Left ventricle myocardium inferior (tissue), 1 donor: ENCODE data around the gene MAP2K3. TPM values are rescaled to one million over a fixed set of nuclear protein-coding genes. Genes with fewer than 3 reads are reported as not detected.
"Not testable (repeated sequence)": the region's sequence is repeated elsewhere in the genome, so short reads cannot be mapped to it uniquely, and the experiment has no call there.

Experiments
- DNase-seq: peaks from one replicate; pipeline ENCODE4 v3.0.0-alpha.2; 2020
- H3K27ac ChIP-seq: fragments of 200-600 bp; replicated peaks from 2 replicates; pipeline ENCODE4 v1.8.0; 2021
- H3K27me3 ChIP-seq: fragments of 200-600 bp; 2 replicates; pipeline ENCODE4 v1.8.0; 2021; ENCODE audit warnings: low read depth
- H3K36me3 ChIP-seq: fragments of 200-600 bp; 2 replicates; pipeline ENCODE4 v1.8.0; 2021
- H3K4me1 ChIP-seq: fragments of 200-600 bp; 2 replicates; pipeline ENCODE4 v1.8.0; 2021
- H3K4me3 ChIP-seq: fragments of 200-600 bp; 2 replicates; pipeline ENCODE4 v1.8.0; 2021; ENCODE audit warnings: mild to moderate bottlenecking, moderate library complexity
- H3K9me3 ChIP-seq: fragments of 200-600 bp; replicated peaks from 2 replicates; pipeline ENCODE4 v1.8.0; 2021
- intact Hi-C: fragments of 100-400 bp; cut with micrococcal nuclease; formaldehyde crosslinking; loops from one replicate; pipeline ENCODE4 v1.11.0; 2022
- total RNA-seq: library from RNA; stranded (reverse); fragmentation: NEBNext Ultra II Directional; extraction: Animal tissue kit (Norgen Biotek cat#: 25700); gene quantifications from one replicate; pipeline ENCODE4 v1.2.1, GENCODE V29; 2021
- TF ChIP-seq, protein P1 (sequence below): fragments of 200-600 bp; IDR thresholded peaks from 2 replicates; pipeline ENCODE4 v1.8.0; 2021; ENCODE audit warnings: antibody characterized with exemption, mild to moderate bottlenecking, borderline replicate concordance
- donor health status: DM: no; HTN: yes; CAD: no; lungs with severe emphysema.

Gene MAP2K3
- total RNA-seq, 1 donor from 2014 or later = 41.7 TPM

DNA sequence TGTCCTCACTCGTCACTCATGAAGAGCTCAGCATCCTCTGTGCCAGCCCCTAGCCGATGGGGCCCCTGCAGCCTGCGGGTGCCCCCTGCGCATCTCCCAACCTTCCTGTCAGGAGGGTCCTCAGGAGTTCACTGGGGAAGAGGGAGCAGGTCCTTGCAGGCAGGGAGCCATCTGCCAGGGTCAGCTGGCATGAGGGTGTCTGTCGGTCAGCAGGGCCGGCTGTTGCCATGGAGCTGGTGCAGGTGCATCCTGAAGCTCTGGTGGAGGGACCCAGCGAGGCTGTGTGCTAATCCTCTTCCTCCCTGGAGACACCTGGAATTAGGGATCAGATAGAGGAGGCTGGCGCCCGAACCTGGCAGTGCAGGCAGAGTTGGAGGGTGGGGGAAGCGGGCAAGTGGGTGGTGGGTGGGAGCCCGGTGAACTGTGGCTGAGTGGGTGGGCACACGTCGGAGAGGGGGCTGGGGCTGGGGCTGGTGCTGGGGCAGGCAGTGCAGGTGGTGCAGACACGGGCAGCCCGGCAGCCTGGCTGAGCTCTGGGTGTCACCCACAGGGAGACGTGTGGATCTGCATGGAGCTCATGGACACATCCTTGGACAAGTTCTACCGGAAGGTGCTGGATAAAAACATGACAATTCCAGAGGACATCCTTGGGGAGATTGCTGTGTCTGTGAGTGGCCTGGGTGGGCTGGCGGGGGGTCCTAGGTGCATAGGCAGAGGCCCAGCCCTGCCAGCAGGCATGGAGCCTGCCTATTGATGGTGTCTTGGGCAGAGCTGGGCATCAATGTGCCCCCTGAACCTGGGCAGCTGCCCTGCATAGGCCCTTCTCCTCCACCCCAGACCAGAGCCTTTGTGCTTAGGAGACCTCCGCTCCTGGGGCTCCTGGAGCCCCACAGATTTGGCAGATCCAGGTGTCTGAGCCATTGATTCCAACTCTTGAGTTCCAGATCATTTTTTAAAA is 17.4 kb downstream of the MAP2K3 start:
- TF ChIP-seq, protein P1, sequence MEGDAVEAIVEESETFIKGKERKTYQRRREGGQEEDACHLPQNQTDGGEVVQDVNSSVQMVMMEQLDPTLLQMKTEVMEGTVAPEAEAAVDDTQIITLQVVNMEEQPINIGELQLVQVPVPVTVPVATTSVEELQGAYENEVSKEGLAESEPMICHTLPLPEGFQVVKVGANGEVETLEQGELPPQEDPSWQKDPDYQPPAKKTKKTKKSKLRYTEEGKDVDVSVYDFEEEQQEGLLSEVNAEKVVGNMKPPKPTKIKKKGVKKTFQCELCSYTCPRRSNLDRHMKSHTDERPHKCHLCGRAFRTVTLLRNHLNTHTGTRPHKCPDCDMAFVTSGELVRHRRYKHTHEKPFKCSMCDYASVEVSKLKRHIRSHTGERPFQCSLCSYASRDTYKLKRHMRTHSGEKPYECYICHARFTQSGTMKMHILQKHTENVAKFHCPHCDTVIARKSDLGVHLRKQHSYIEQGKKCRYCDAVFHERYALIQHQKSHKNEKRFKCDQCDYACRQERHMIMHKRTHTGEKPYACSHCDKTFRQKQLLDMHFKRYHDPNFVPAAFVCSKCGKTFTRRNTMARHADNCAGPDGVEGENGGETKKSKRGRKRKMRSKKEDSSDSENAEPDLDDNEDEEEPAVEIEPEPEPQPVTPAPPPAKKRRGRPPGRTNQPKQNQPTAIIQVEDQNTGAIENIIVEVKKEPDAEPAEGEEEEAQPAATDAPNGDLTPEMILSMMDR = no peak
- H3K9me3 ChIP-seq = no peaks in the 10 kb centered on the region
- peaks cover 4% of the 10 kb centered on the region for H3K27me3 ChIP-seq
- DNase-seq = no peak
- H3K4me3 ChIP-seq = no peak overlapping the region
- peaks cover 77% of the 10 kb centered on the region for H3K36me3 ChIP-seq
- no peak overlapping the region for H3K27ac ChIP-seq
- peaks cover 26% of the 10 kb centered on the region for H3K4me1 ChIP-seq
- intact Hi-C loops = no loop called here

DNA sequence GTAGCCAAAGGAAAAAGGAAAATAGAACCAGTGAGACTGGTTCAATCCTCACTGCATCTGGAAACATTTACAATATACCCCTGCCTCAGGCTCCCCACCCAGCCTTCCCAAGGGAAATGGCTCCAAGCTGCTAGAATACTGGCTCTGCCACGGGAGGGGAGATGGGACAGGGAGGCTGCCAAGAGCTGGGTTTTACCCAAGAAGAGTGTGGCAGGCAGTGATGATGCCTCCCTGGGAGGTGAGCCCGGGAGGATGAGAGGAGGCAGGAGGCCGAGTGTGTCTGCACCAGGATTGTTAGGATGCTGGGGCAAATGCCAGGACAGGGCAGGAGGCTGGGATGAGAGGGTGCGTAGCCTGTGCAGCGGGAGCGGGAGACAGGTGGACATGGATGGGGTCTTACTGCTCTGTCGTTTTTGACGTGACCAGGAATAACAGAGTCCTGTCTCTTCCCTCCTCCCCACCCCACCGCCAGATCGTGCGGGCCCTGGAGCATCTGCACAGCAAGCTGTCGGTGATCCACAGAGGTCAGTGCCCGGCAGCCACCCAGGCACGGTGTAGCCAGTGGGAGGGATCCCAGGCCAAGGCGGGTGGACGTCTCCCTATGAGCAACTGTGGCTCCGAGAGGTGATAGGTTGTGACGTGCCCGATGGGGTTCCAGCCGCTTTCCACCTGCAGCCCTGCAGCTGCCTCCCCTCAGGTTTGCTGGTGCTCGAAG is 18.4 kb downstream of the MAP2K3 start:
- peaks cover 16% of the 10 kb centered on the region for H3K4me1 ChIP-seq

DNA sequence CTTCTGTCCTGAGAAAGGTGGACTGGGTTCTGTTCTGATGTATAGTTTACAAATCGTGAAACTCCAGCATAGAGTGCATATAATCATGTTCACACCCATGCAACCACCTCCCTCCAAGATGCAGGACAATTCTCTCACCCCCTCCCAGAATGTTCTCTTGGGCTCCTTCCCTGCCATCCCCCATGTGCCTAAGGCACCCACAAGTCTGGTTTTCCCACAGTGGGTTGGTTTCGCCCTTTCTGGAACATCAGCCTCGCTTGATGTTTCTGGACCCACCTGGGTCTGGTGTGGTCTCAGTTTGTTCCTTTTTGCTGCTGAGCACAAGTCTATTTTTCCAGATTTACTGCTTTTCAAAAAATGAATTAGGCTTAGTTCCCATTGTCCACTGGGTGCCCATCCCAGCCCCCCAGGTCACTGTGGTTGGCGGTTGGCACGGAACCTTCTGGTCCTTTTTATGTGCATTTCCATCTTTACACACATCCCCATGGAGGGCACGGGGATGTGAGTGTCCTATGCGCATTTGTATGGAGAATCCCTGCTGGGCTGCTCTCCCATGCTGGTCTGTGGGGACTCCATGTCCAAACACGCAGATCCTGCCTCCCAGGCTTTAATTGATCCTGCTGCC is 19.0 kb downstream of the MAP2K3 start:
- no peaks in the 10 kb centered on the region for H3K27me3 ChIP-seq
- peaks cover 87% of the 10 kb centered on the region for H3K36me3 ChIP-seq
- no peak overlapping the region for H3K4me3 ChIP-seq
- peaks cover 5% of the 10 kb centered on the region for H3K9me3 ChIP-seq
- peaks cover 11% of the 10 kb centered on the region for H3K4me1 ChIP-seq
- intact Hi-C loops = no loop called here
- no peak overlapping the region for H3K27ac ChIP-seq
- DNase-seq = peak; percentile 10
- TF ChIP-seq, protein P1 = no peak

More for the DNA sequence above, 18.4 kb downstream of the MAP2K3 start:
- no peak for DNase-seq
- TF ChIP-seq, protein P1 = no peak
- intact Hi-C loops = no loop called here
- Histone ChIP-seq H3K27me3 (peaks cover 4% of the 10 kb centered on the region), H3K9me3 (no peaks in the 10 kb centered on the region), H3K27ac (no peak overlapping the region), H3K36me3 (peaks cover 83% of the 10 kb centered on the region), H3K4me3 (no peak overlapping the region)

DNA sequence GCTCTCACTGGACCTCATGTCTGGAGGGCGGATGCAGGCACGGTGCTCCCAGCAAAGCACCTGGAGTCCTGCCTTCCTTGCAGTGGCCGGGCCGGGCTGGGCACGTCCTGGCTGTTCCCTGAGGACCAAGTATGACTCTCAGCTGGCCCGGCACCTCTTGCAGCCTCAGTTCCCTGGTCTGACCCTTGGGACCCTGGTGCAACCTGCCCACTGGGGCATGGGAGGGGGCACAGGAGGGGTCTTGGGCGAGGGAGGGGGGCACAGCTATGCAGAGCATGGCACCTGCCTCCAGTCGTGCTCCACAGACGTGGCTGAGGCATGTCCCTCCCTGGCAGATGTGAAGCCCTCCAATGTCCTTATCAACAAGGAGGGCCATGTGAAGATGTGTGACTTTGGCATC is 19.6 kb downstream of the MAP2K3 start:
- Histone ChIP-seq H3K4me3 (no peak overlapping the region), H3K27ac (no peak overlapping the region), H3K27me3 (no peaks in the 10 kb centered on the region), H3K4me1 (peaks cover 11% of the 10 kb centered on the region), H3K36me3 (peaks cover 87% of the 10 kb centered on the region), H3K9me3 (peaks cover 10% of the 10 kb centered on the region)
- intact Hi-C loops = no loop called here
- peak; percentile 12 for DNase-seq
- TF ChIP-seq, protein P1 = no peak

DNA sequence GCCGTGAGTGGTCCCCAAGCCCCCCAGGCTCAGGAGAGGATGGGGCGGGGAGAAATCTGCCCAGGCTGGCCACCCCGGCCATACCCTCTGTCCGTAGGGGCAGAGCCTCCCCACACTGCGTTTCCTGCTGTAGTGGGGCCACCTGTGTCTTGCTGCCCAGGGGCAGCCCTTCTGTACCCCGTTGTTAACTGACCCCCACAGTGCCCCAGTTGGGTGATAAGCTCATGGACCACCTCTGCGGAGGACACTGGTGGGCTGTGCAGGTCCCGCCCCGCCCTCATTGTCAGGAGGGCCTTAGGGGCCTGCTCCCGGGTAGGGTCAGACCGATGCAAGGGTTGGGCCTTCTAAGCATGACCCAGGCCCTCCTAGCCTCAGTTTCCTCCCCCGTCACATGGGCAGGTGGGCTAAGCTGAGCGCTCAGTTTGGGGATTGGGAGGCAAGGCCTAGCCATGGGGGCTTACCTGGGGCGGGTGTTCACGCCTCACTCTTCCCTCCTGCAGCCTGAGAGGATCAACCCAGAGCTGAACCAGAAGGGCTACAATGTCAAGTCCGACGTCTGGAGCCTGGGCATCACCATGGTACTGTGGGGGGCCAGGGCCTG is 20.1 kb downstream of the MAP2K3 start:
- peaks cover 10% of the 10 kb centered on the region for H3K4me1 ChIP-seq
- intact Hi-C loops, H3K4me3 ChIP-seq, H3K27ac ChIP-seq, H3K27me3 ChIP-seq: not testable (repeated sequence)
- DNase-seq = peak; percentile 12
- peaks cover 87% of the 10 kb centered on the region for H3K36me3 ChIP-seq
- H3K9me3 ChIP-seq = peaks cover 12% of the 10 kb centered on the region

DNA sequence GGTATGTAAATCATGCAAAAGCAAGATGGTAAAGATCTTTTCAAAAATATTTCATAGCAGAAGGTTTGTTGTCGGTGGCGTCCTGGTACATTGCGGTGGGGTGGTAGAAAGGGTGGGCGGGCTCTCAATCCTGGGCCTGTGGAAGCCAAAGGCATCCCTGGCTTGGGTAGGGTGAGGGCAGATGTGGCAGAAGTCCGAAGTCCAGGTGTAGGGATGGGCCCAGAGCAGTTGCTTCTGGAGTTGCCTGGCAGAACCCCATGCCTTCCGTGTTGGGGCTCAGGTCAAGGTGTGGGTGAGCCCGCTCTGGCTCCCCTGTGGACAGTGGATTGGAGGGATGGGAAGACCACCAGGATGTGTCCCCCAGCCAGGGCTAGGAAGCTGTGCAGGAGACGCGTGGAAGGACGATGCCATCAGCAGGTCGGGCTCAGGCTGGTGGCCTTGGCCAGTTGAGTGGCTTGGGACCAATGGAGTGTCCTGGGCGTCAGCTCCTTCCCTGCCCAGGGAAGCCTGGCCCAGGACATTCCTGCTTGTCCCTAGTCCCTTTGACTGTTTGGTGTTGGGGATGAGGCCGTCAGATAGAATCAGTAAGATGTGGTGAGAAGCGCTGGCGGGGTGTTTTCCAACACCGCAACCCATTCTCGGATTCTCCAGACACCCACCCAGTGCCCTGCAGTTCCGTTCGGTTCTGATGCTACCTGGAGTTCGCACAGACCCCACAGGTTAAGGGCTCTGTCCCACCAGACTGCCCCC is 21.1 kb downstream of the MAP2K3 start:
- H3K4me1 ChIP-seq, H3K4me3 ChIP-seq, H3K27ac ChIP-seq, H3K27me3 ChIP-seq, intact Hi-C loops: not testable (repeated sequence)
- peak; percentile 5 for DNase-seq
- Histone ChIP-seq H3K9me3 (peaks cover 12% of the 10 kb centered on the region), H3K36me3 (peaks cover 85% of the 10 kb centered on the region)

DNA sequence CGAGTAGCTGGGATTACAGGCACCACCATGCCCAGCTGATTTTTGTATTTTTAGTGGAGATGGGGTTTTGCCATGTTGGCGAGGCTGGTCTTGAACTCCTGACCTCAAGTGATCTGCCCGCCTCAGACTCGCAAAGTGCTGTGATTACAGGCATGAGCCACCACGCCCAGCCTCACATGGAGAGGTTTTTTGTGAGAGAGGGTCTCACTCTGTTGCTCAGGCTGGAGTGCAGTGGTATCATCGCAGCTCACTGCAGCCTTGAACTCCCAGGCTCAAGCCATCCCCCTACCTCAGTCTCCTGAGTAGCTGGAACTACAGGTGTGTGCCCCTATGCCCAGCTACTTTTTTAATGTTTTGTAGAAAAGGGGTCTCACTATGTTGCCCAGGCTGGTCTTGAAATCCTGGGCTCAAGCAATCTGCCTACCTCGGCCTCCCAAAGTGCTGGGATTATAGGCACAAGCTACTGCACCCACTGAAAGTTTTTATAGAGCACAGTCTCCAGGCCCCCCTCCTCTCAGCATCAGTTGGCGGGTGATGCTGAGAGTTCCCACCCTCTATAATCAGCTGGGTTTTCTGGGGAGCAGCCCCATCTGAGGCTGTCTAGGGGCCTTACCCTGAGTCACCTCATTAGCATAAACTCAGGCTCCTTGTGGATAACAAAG is 22.2 kb downstream of the MAP2K3 start:
- Histone ChIP-seq H3K9me3 (peaks cover 12% of the 10 kb centered on the region), H3K4me1 (peaks cover 15% of the 10 kb centered on the region), H3K36me3 (peaks cover 76% of the 10 kb centered on the region)
- intact Hi-C loops, H3K27me3 ChIP-seq, H3K4me3 ChIP-seq, H3K27ac ChIP-seq: not testable (repeated sequence)
- peak; percentile 2 for DNase-seq

DNA sequence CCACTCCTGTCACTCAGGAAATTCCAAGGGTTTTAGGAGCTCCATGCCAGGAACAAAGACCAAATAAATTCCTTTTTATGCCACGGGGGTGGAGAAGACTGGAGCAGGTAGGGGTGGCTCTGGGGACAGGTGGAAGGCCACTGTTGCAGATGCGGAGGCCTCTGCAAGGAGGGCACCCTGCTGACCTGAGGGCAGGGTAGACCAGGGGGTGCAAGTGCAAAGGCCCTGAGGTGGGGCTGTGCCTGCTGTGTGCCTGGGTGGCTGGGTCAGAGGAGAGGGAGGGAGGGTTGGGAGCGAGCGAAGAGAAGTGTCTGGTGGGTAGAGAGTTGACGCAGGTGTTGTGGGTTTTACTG is 22.7 kb downstream of the MAP2K3 start:
- H3K27me3 ChIP-seq, DNase-seq, H3K4me3 ChIP-seq, intact Hi-C loops, H3K27ac ChIP-seq: not testable (repeated sequence)
- peaks cover 21% of the 10 kb centered on the region for H3K4me1 ChIP-seq
- peaks cover 12% of the 10 kb centered on the region for H3K9me3 ChIP-seq
- peaks cover 75% of the 10 kb centered on the region for H3K36me3 ChIP-seq
